Measurements from ENCODE around the gene ZNF407.

GRCh38 chr18:75031717-75032317 is 434.1 kb downstream of the ZNF407 start:
- no peak for TF ChIP-seq CTCF (IDR thresholded peaks at IDR 0.05; ENCODE audit: borderline replicate concordance, extremely low read depth, low read length, poor library complexity, severe bottlenecking)
- no peak for TF ChIP-seq EZH2 (IDR thresholded peaks at IDR 0.05; ENCODE audit: borderline replicate concordance, low read depth, low read length, severe bottlenecking)

All from DND-41 (cell line).